Measurements from ENCODE around the gene DYRK1A. TPM values are rescaled to one million over a fixed set of nuclear protein-coding genes. Genes with fewer than 3 reads are reported as not detected.

The DYRK1A gene
- total RNA-seq, 8 experiments from 2014 or later = 37.3 to 65.7 (median 53.6) TPM

DNA sequence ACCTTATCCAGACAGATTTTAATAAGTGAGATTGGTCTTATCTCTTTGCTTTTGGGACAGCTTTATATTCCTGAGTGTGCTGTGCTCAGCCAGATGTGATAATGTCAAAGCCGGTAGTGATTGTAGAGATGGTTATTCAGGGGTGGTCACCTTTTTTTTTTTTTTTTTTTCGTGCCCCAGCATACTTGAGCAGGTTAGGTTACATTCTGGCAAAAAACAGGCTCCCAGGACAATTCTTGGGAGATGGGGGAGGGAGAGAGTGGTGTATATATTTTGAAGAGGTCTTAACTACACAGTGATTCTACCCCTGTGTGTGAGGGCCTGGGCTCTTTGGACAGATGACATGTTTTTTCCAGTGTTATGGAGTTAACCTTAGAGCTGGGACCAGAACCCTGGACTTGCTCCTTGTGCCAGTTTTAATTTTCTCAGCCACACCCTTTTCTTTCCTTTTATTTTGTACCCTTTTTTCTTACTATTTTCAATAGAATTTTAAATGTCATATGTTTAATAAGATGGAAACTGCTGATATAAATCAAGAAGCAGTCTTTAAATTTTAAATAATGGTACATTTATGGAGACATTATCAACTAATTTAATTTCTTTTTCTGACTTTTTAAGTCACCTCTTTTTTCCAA is 88.4 kb downstream of the DYRK1A start:
- Histone ChIP-seq H3K4me3 (no peak overlapping the region), H3K27ac (no peak overlapping the region), H3K4me1 (replicated peaks in 1 of 2) (peaks cover 5 to 6% of the 10 kb centered on the region in 2 donors)
- in situ Hi-C loops (cut with MboI; ENCODE audit: low pct_unique_long_range_greater_than_20kb in 2 of 9, low sequenced_read_pairs in 9 of 9, unreplicated experiment in 9 of 9) = no loop called here
- WGBS, 10 experiments = 71 to 100% (median 78%) methylated on average over 1 to 2 of the region's 2 CpGs; no CpG with 5 or more reads in 4 of the 10 experiments
- no peak for ATAC-seq (replicated peaks in 6 of 8)

DNA sequence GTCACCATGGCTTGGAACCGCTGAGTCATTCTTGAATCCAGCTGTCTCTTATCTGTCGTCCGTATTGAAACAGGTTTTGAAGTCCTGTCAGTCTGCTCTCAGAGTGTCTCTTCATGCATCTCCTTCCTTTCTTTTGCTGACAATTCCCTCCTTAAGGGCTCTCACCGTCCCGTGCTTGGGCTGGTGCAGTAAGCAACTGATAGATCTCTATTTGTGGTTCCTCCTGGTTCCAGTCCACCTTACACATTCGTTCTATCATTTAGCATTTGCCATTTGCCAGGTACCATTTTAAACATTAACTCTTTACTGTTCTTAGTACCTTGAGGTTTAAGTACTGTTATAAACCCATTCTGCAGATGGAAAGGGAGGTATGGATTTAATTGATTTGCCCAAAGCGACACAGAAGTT is 88.9 kb downstream of the DYRK1A start:
- Histone ChIP-seq H3K27ac (no peak overlapping the region), H3K4me1 (replicated peaks in 1 of 2) (peaks cover 5 to 10% of the 10 kb centered on the region in 2 donors), H3K4me3 (no peak overlapping the region)
- peak in 1 of 8 experiments; percentile 10 for ATAC-seq (replicated peaks in 6 of 8)
- WGBS, 10 experiments = 44 to 94% (median 71%) methylated on average over 4 to 7 of the region's 7 CpGs; no CpG with 5 or more reads in 1 of the 10 experiments
- in situ Hi-C loops (cut with MboI; ENCODE audit: low pct_unique_long_range_greater_than_20kb in 2 of 9, low sequenced_read_pairs in 9 of 9, unreplicated experiment in 9 of 9) = no loop called here

DNA sequence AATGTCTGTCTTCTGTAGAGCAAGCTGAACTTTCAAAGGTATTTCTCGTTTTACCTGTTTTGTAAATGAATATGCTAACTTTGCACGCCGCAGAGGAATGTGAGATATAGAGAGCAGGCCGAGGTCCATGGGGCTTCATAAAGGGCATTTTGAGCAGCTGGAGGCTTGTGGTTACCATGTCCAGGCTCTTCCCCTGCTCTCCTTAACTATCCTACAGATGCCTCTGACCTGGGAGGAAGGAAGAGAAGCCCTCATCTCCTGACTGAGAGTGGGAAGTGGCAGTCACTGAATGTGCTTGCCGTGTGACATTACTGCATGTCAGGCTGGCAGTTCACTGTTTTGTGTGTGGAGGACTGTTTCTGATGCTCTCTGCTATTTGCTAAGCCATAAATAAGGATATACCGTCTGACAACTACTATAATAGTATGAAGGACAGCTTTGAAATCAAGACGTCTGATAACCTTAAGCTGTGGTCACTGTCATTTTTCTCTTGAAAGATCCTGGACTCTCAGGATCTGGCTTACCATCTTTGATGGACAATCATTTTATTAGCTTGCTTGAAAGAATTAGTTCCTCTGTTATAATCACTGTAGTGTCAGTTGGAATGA is 92.2 kb downstream of the DYRK1A start:
- peak in 5 of 8 experiments; percentile 24 to 56 (median 49) for ATAC-seq (replicated peaks in 6 of 8)
- WGBS, 10 experiments = 25 to 93% (median 64%) methylated on average over 2 to 6 of the region's 7 CpGs
- H3K27ac ChIP-seq = no peak overlapping the region

DNA sequence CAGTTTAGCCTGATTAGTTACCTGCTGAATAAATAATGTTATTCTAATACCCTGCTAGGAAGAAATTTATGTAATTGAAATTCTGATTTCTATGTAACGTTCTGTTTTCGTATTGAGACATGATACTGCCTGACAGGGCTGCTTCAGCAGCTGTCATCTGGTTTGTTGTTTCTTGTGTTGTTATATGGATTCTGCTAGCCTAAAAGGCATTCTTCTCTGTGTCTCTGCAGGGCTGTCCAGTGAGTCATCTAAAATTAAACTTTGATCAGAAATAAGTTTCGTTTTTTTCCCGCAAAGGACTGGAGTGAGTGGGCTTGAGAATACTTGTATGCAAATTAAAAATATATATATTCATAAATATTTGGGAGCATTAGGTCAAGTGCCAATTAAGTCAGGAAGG is 93.0 kb downstream of the DYRK1A start:
- H3K27ac ChIP-seq = no peak overlapping the region
- 13 to 100% (median 61%) methylated on average over 2 to 4 of the region's 4 CpGs; no CpG with 5 or more reads in 2 of the 10 experiments for WGBS, 10 experiments
- peaks cover 10 to 18% of the 10 kb centered on the region in 2 donors for H3K4me1 ChIP-seq (replicated peaks in 1 of 2)
- in situ Hi-C loops (cut with MboI; ENCODE audit: low pct_unique_long_range_greater_than_20kb in 2 of 9, low sequenced_read_pairs in 9 of 9, unreplicated experiment in 9 of 9) = no loop called here
- ATAC-seq (replicated peaks in 6 of 8) = peak in 4 of 8 experiments; percentile 28 to 56 (median 48)
- H3K4me3 ChIP-seq = no peak overlapping the region

More for the DNA sequence above, 92.2 kb downstream of the DYRK1A start:
- Histone ChIP-seq H3K4me1 (replicated peaks in 1 of 2) (peaks cover 10 to 18% of the 10 kb centered on the region in 2 donors), H3K4me3 (no peak overlapping the region)
- in situ Hi-C loops (cut with MboI; ENCODE audit: low pct_unique_long_range_greater_than_20kb in 2 of 9, low sequenced_read_pairs in 9 of 9, unreplicated experiment in 9 of 9) = no loop called here

DNA sequence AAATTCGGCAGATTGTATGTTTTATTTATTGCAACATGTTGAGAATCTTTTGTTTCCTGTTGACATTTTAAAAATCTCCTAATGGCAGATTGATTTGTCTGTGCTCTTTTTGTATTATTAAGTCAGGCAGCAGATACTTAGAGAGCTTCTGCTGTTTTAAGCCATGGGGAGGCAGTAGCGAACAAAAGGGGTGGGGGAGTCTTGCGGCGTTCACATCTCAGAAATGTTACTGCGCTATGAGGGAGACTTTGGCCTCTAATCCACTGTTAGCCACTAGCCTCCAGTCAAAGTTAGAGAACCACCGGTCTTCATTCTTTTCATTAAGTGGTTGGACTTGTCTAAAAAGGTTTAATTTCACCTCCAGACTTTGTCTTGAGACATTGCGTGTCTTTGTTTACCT is 93.6 kb downstream of the DYRK1A start:
- no peak overlapping the region for H3K4me3 ChIP-seq
- peaks cover 10 to 18% of the 10 kb centered on the region in 2 donors for H3K4me1 ChIP-seq (replicated peaks in 1 of 2)
- in situ Hi-C loops (cut with MboI; ENCODE audit: low pct_unique_long_range_greater_than_20kb in 2 of 9, low sequenced_read_pairs in 9 of 9, unreplicated experiment in 9 of 9) = no loop called here
- H3K27ac ChIP-seq = no peak overlapping the region
- 17 to 94% (median 79%) methylated on average over 1 to 7 of the region's 7 CpGs for WGBS, 10 experiments
- peak in 1 of 8 experiments; percentile 12 for ATAC-seq (replicated peaks in 6 of 8)

DNA sequence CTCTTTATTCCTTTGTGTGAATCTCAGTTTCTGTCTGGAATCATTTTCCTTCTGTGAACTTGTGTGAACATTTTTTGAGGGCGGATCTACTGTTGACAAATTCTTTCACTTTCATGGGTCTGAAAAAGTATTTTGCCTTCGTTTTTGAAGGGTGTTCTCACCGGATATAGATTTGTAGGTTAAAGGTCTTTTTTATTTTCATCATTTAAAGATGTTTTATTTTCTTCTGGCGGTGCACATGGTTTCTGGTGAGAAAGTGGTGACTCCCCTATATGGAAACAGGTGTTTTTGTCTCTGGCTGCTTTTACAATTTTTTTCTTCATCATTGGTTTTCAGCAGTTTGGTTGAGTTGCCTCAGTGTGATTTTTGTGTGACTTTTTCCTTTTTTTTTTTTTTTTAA is 94.9 kb downstream of the DYRK1A start:
- WGBS, 10 experiments = 19 to 90% (median 73%) methylated on average over 3 to 4 of the region's 4 CpGs
- Histone ChIP-seq H3K4me3 (no peak overlapping the region), H3K4me1 (replicated peaks in 1 of 2) (peaks cover 10 to 18% of the 10 kb centered on the region in 2 donors), H3K27ac (no peak overlapping the region)
- ATAC-seq (replicated peaks in 6 of 8) = no peak
- in situ Hi-C loops (cut with MboI; ENCODE audit: low pct_unique_long_range_greater_than_20kb in 2 of 9, low sequenced_read_pairs in 9 of 9, unreplicated experiment in 9 of 9) = no loop called here

DNA sequence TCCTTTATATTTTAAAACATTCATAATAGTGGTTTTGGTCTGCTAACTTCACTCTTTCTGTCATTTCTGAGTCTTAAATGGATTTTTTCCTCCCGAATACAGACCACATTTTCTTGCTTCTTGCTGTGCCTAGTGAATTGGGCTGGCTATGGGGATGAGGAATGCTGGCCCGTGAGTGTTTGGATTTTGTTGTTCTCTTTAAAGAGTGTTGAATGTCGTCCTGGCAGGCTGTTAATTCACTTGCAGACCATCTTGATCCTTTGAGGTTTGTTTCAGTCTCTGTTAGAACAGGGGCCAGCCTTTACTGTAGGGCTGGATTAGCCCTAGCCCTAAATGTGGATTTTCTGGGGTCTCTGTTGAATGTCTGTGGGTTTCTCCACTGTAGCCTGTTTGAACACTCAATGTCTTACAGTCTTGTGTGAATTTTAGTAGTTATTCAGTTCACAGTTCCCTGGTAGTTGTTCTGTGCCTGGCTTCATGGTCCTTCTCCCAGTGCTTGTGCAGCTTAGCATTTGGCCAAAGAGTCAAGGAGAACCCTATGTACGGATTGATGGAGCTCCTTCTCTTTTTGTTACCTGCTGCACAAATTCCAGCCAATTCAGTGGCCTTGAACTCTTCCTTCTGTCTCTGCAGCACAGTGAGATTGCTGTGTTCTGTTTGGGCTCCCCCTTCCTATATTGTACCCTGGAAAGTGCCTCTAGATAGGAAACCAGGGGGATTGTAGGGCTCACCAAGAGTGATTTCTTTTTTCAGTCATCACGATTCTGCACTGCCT is 95.7 kb downstream of the DYRK1A start:
- H3K27ac ChIP-seq = peak overlapping the region in 1 of 2 donors; percentile 43
- peak in 1 of 8 experiments; percentile 14 for ATAC-seq (replicated peaks in 6 of 8)
- WGBS, 10 experiments = 37 to 83% (median 67%) methylated on average over 1 to 5 of the region's 5 CpGs
- H3K4me1 ChIP-seq (replicated peaks in 1 of 2) = peaks cover 10 to 18% of the 10 kb centered on the region in 2 donors
- no peak overlapping the region for H3K4me3 ChIP-seq
- in situ Hi-C loops (cut with MboI; ENCODE audit: low pct_unique_long_range_greater_than_20kb in 2 of 9, low sequenced_read_pairs in 9 of 9, unreplicated experiment in 9 of 9) = no loop called here

DNA sequence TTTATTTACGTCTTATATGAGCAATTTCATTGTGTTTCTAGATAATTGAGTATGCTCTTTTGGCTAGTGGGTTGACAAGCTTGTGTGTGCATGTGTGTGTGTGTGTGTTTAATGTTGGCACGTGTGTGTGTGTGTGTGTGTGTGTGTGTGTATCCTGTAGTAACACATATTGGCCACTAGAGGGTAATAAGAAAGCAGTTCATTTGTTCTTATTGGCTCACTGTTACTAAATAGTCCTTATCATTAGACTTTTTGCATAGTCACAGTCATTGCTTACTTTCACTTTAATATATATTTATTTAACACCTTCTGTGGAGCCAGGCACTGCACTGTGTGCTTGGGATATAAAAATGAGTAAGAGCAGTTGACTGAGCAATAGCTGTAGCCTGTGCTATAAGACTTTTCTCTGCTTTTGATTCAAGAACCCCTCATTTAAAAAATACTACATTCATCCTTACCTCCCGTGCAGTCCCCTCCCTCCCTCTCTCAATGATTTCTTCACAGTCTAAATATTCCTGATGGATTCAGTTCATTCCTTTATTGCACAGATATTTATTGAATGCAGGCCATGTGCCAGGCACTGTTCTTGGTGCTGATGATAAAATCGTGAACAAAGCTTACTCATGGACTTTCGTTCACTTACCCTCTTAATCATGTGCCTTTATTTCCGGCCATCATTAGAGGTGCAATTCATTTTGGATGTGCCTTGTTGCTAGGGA is 96.7 kb downstream of the DYRK1A start:
- peak in 6 of 8 experiments; percentile 36 to 65 (median 56) for ATAC-seq (replicated peaks in 6 of 8)
- no peak overlapping the region for H3K4me3 ChIP-seq
- in situ Hi-C loops (cut with MboI; ENCODE audit: low pct_unique_long_range_greater_than_20kb in 2 of 9, low sequenced_read_pairs in 9 of 9, unreplicated experiment in 9 of 9) = no loop called here
- no peak overlapping the region for H3K27ac ChIP-seq
- 7 to 94% (median 72%) methylated on average over 2 to 6 of the region's 6 CpGs; no CpG with 5 or more reads in 1 of the 10 experiments for WGBS, 10 experiments
- peaks cover 10 to 13% of the 10 kb centered on the region in 2 donors for H3K4me1 ChIP-seq (replicated peaks in 1 of 2)

DNA sequence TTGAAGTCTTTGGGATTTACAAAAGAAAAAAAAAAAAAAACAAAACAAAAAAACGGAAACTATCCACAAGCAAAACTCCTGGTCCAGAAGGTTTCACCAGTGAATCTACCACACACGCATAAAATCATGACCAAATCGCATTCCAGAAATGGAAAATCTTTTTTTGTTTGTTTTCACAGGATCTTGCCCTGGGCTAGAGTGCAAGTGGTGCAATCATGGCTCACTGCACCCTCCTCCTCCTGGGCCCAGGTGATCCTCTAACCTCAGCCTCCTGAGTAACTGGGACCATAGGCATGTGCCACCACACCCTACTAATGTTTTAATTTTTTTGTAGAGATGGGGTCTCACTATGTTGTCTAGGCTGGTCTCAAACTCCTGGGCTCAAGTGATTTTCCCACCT is 100.5 kb downstream of the DYRK1A start:
- Histone ChIP-seq H3K27ac (no peak overlapping the region), H3K4me1 (replicated peaks in 1 of 2) (peaks cover 0 to 6% of the 10 kb centered on the region in 2 donors), H3K4me3 (no peak overlapping the region)
- WGBS, 10 experiments = 61 to 100% (median 95%) methylated on average over 1 to 3 of the region's 3 CpGs
- ATAC-seq (replicated peaks in 6 of 8) = no peak
- in situ Hi-C loops (cut with MboI; ENCODE audit: low pct_unique_long_range_greater_than_20kb in 2 of 9, low sequenced_read_pairs in 9 of 9, unreplicated experiment in 9 of 9) = no loop called here

DNA sequence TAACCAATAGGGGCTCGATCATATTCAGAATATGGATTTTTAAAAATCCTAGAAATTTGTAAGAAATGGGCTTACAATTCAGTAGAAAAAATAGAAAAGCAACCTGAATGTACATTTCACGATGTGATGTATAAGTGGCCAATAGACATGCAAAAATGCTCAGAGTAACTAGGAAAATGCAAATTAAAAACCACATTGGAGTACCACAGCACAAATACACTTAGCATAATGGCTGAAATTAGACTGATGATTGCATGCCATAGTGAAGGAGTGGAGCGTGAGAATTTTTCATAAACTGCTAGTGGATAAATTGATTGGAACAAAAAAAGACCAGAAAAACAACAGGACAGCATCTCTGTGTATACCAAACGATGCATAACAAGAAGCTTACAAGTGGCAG is 102.3 kb downstream of the DYRK1A start:
- WGBS, 10 experiments = 17 to 100% (median 87%) methylated on average over 2 to 4 of the region's 4 CpGs

DNA sequence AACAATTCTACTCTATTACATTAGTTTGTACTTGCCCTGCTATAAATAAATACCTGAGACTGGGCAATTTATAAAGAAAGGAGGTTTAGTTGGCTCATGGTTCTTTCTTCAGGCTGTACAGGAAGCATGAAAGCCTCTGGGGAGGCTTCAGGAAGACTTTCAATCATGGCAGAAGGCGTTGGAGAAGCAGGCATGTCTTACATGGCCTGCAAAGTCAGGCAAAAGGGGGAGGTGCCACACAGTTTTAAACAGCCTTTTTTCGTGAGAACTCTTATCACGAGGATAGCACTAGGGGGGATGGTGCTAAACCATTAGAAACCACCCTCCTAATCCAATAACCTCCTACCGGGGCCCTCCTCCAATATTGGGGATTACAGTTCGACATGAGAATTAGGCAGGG is 102.9 kb downstream of the DYRK1A start:
- H3K4me1 ChIP-seq (replicated peaks in 1 of 2) = no peaks in the 10 kb centered on the region
- WGBS, 10 experiments = 80 to 100% (median 96%) methylated on average over 1 to 3 of the region's 5 CpGs; no CpG with 5 or more reads in 5 of the 10 experiments
- H3K27ac ChIP-seq = no peak overlapping the region
- ATAC-seq (replicated peaks in 6 of 8) = no peak
- in situ Hi-C loops (cut with MboI; ENCODE audit: low pct_unique_long_range_greater_than_20kb in 2 of 9, low sequenced_read_pairs in 9 of 9, unreplicated experiment in 9 of 9) = no loop called here
- no peak overlapping the region for H3K4me3 ChIP-seq

More for the DNA sequence above, 102.3 kb downstream of the DYRK1A start:
- in situ Hi-C loops (cut with MboI; ENCODE audit: low pct_unique_long_range_greater_than_20kb in 2 of 9, low sequenced_read_pairs in 9 of 9, unreplicated experiment in 9 of 9) = no loop called here
- no peak overlapping the region for H3K27ac ChIP-seq
- no peaks in the 10 kb centered on the region for H3K4me1 ChIP-seq (replicated peaks in 1 of 2)
- ATAC-seq (replicated peaks in 6 of 8) = peak in 4 of 8 experiments; percentile 35 to 97 (median 56)
- H3K4me3 ChIP-seq = no peak overlapping the region

DNA sequence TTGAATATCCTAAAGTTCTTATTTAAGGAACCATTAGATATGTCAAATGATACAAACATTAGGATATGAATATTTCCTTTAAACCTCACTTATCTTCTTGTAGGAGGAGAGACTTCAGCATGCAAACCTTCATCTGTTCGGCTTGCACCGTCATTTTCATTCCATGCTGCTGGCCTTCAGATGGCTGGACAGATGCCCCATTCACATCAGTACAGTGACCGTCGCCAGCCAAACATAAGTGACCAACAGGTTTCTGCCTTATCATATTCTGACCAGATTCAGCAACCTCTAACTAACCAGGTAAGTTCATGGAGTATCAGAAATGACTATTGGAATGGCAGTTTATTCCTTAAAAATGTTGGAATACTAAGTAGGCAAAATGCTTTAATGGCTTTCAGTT is 106.0 kb downstream of the DYRK1A start:
- no peak for ATAC-seq (replicated peaks in 6 of 8)
- Histone ChIP-seq H3K4me3 (no peak overlapping the region), H3K27ac (no peak overlapping the region), H3K4me1 (replicated peaks in 1 of 2) (no peaks in the 10 kb centered on the region)
- WGBS, 10 experiments = 60 to 100% (median 94%) methylated on average over 2 to 4 of the region's 4 CpGs; no CpG with 5 or more reads in 2 of the 10 experiments
- in situ Hi-C loops (cut with MboI; ENCODE audit: low pct_unique_long_range_greater_than_20kb in 2 of 9, low sequenced_read_pairs in 9 of 9, unreplicated experiment in 9 of 9) = no loop called here

All from motor neuron (in vitro differentiated cells).